ENCODE results near the gene SRSF2.

Gene SRSF2

DNA sequence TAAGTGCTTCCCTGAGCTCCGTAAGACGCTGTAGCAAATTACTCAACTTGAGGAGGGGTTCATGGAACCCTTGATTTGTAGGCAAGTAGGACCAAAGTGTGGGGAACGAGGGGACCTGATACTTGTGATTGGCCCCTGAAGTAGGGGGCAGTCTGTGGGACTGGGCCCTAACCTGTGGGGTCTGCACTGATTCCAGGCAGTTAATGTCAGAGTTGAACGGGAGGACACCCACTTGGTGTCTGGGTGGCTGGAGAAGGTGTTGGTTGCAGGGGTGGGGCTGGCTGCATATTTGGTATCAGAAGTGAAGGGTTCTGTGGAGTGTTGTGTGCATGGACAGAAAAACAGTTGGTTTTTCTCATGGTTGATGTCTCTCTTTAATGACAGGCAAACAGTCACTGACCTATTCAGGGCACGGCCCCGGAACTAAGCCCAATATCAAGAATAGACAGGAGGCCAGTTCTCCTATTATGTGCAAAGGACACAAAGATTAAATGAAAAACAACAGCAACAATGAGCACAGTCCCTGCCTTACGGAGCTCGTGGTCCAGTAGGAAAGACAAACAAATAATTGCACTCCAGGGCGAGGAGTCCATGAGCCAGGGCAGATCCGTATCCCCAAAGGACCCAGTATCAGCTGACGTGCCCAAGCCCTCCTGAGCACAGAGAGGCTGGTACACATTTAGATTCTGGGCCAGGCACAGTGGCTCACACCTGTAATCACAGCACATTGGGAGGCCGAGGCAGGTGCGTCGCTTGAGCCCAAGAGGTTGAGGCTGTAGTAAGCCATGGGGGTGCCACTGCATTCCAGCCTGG lies 45.5 kb downstream of the SRSF2 start:
- DNase-seq (ENCODE audit: low read depth, low spot score), result no peak
- in situ Hi-C loops (cut with HindIII; ENCODE audit: low sequenced_read_pairs), result no loop called here
- TF ChIP-seq, protein P1, sequence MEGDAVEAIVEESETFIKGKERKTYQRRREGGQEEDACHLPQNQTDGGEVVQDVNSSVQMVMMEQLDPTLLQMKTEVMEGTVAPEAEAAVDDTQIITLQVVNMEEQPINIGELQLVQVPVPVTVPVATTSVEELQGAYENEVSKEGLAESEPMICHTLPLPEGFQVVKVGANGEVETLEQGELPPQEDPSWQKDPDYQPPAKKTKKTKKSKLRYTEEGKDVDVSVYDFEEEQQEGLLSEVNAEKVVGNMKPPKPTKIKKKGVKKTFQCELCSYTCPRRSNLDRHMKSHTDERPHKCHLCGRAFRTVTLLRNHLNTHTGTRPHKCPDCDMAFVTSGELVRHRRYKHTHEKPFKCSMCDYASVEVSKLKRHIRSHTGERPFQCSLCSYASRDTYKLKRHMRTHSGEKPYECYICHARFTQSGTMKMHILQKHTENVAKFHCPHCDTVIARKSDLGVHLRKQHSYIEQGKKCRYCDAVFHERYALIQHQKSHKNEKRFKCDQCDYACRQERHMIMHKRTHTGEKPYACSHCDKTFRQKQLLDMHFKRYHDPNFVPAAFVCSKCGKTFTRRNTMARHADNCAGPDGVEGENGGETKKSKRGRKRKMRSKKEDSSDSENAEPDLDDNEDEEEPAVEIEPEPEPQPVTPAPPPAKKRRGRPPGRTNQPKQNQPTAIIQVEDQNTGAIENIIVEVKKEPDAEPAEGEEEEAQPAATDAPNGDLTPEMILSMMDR (IDR thresholded peaks at IDR 0.05; ENCODE audit: low read depth, low read length), result no peak

DNA sequence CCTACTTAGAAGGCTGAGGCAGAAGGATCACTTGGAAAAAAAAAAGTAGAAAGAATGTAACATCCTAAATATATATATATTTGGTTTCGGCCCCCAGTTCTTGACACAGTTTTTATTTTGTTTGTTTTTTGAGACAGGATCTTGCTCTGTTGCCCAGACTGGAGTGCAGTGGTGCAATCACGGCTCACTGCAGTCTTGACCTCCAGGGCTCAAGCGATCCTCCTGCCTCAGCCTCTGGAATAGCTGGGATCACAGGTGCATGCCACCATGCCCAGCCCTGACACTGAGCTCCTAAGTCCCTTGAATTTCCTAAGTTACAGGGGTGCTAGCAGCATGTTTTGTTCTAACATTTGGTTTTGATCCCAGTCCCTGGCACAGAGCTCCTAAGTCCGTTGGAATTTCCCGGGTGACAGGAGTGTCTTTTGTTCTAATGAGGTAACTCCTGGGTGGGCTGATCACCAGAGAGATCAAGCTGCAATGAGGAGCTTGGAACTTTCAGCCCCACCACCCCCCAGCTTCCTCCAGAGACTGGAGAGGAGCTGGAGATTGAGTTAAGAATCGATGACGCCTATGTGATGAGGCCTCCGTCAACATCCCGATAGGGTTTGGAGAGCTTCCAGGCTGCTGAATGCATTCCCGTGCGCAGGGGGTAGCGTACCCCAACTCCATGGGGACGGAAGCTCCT lies 46.4 kb downstream of the SRSF2 start:
- no peak overlapping the region for H3K4me3 ChIP-seq (ENCODE audit: low read depth, low read length)
- TF ChIP-seq, protein P1 (IDR thresholded peaks at IDR 0.05; ENCODE audit: low read depth, low read length), result no peak
- in situ Hi-C loops (cut with HindIII; ENCODE audit: low sequenced_read_pairs), result no loop called here
- no peak for DNase-seq (ENCODE audit: low read depth, low spot score)

More for the DNA sequence above, 45.5 kb downstream of the SRSF2 start:
- H3K4me3 ChIP-seq (ENCODE audit: low read depth, low read length), result no peak overlapping the region

DNA sequence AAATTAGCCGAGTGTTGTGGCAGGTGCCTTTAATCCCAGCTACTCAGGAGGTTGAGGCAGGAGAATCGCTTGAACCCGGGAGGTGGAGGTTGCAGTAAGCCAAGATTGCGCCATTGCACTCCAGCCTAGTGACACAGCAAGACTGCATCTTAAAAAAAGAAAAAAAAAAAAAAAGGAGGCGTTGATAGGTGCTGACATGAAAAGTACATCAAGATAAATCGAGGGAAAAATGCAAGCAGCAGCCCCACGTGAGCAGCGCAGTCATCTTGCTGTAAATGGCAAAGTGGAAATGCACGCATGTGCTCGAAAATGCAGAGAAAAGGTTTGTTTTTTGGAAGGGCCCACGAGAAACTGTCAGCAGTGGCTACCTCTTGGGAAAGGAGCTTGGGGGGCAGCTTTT lies 47.3 kb downstream of the SRSF2 start:
- TF ChIP-seq, protein P1 (IDR thresholded peaks at IDR 0.05; ENCODE audit: low read depth, low read length), result no peak
- in situ Hi-C loops (cut with HindIII; ENCODE audit: low sequenced_read_pairs), result no loop called here
- DNase-seq (ENCODE audit: low read depth, low spot score), result no peak
- H3K4me3 ChIP-seq (ENCODE audit: low read depth, low read length), result no peak overlapping the region

DNA sequence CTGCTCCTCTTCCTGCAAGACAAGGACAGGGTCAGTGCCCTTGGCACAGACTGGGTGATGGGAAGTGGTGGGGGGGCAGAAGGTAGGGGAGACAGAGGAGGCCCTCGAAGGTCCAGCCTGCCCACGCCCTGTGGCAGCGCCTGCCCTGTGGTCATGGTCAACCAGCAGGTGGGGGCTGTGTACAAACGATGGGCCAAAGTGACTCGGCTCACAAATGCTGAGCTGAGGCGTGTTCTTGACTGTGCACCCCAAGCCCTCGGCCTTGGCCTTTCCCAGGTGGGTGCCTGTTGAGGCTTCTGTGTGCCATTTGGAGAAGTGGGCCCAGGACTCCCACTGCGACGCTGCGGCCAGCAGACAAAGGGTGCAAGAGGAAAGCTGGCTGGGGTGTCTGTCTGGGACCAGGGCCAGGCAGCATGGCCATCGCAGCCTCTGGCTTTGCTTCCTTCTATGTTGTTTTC lies 48.9 kb downstream of the SRSF2 start:
- in situ Hi-C loops (cut with HindIII; ENCODE audit: low sequenced_read_pairs), result no loop called here
- DNase-seq (ENCODE audit: low read depth, low spot score), result no peak
- H3K4me3 ChIP-seq (ENCODE audit: low read depth, low read length), result no peak overlapping the region
- TF ChIP-seq, protein P1 (IDR thresholded peaks at IDR 0.05; ENCODE audit: low read depth, low read length), result no peak

DNA sequence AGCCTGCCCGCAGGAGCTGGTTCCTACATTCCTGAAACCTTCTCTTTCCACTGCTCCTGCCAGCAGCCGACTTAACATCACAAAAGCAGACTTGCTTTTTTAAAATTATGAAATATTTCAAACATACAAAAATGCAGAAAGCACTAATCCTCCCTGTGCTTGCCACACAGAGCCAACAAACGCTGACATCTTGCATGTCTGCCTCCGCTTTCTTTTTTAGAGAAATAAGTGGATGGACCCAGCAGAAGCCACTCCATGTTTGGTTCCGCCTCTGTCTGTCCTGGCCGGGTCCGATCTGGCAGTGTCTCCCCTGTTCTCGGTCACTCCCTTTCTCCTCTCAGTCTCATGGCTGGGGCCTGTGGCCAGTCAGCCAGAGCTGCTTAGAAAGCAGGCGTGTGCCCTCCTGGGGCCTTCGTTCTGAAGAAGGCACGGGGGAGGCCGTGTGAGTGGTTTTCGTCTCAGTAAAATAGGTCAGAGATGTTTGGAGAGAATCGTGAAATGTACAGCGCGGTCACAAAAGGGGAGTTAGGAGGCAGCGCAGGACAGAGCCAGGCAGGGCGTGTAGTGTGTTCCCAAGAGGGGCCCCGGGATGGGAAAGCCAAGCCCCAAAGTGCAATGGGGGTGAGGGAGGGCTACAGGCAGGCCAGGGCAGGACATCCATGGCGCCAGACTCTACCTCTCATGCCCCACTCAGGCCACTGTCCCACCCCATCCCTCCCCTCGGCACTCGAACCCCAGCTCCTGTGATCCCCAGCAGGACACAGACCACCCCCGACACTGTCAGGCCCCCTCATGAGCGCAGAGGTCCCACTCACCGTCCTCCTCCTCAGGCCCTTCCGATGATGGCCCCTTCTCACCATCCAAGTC lies 49.6 kb downstream of the SRSF2 start:
- in situ Hi-C loops (cut with HindIII; ENCODE audit: low sequenced_read_pairs), result no loop called here
- H3K4me3 ChIP-seq (ENCODE audit: low read depth, low read length), result no peak overlapping the region
- TF ChIP-seq, protein P1 (IDR thresholded peaks at IDR 0.05; ENCODE audit: low read depth, low read length), result no peak
- no peak for DNase-seq (ENCODE audit: low read depth, low spot score)
